HepG2 (cell line): ENCODE data around the gene GZF1. TPM values are rescaled to one million over a fixed set of nuclear protein-coding genes. Genes with fewer than 3 reads are reported as not detected.

ENCODE experiments used
- ARNT2 ChIP-seq: sonication (generic); formaldehyde crosslinking; IDR thresholded peaks from 2 replicates; pipeline ENCODE4 v1.8.0; 2022; ENCODE audit warnings: mild to moderate bottlenecking, low read depth, missing genetic modification reagents, moderate library complexity
- CHD2 ChIP-seq: IDR thresholded peaks from 2 replicates; pipeline ENCODE4 v1.6.1; 2011; ENCODE audit warnings: low read depth, low read length, improper control_type of control experiment
- GMEB1 ChIP-seq: sonication (generic); formaldehyde crosslinking; IDR thresholded peaks from 2 replicates; pipeline ENCODE4 v1.5.1; 2020; ENCODE audit warnings: missing genetic modification reagents, mild to moderate bottlenecking, borderline replicate concordance
- GTF2F1 ChIP-seq: fragments of 150-350 bp; IDR thresholded peaks from 2 replicates; pipeline ENCODE4 v1.6.1; 2014; ENCODE audit warnings: low read length
- HOMEZ ChIP-seq: IDR thresholded peaks from 2 replicates; pipeline ENCODE4 v1.6.1; 2016; ENCODE audit warnings: low read depth
- MTA1 ChIP-seq: sonication (generic); formaldehyde crosslinking; IDR thresholded peaks from 2 replicates; pipeline ENCODE4 v1.4.0; 2020; ENCODE audit warnings: missing genetic modification reagents, mild to moderate bottlenecking, borderline replicate concordance
- MTF1 ChIP-seq: sonication (generic); formaldehyde crosslinking; IDR thresholded peaks from 2 replicates; pipeline ENCODE4 v1.5.0; 2020; ENCODE audit warnings: missing genetic modification reagents
- MZF1 ChIP-seq: sonication (generic); formaldehyde crosslinking; IDR thresholded peaks from 2 replicates; pipeline ENCODE4 v1.8.1; 2023; ENCODE audit warnings: mild to moderate bottlenecking, missing genetic modification reagents, borderline replicate concordance
- POLR2AphosphoS5 ChIP-seq: IDR thresholded peaks from 2 replicates; pipeline ENCODE4 v1.6.1; 2012; ENCODE audit warnings: low read depth, low read length
- THRA ChIP-seq: sonication (generic); formaldehyde crosslinking; IDR thresholded peaks from 2 replicates; pipeline ENCODE4 v1.4.0; 2020; ENCODE audit warnings: missing genetic modification reagents, borderline replicate concordance
- ZBTB37 ChIP-seq: sonication (generic); formaldehyde crosslinking; IDR thresholded peaks from 2 replicates; pipeline ENCODE4 v1.4.0; 2020; ENCODE audit warnings: mild to moderate bottlenecking, missing genetic modification reagents
- ZNF136 ChIP-seq: sonication (generic); formaldehyde crosslinking; IDR thresholded peaks from 2 replicates; pipeline ENCODE4 v1.8.1; 2022; ENCODE audit warnings: low read depth, mild to moderate bottlenecking, moderate library complexity, missing genetic modification reagents
- ZNF207 ChIP-seq: fragments of 450-650 bp; IDR thresholded peaks from 2 replicates; pipeline ENCODE4 v1.6.1; 2016; ENCODE audit warnings: antibody characterized with exemption, borderline replicate concordance
- ZNF235 ChIP-seq: sonication (generic); formaldehyde crosslinking; IDR thresholded peaks from 2 replicates; pipeline ENCODE4 v1.8.1; 2023; ENCODE audit warnings: mild to moderate bottlenecking, missing genetic modification reagents, borderline replicate concordance
- ZNF503 ChIP-seq: sonication (generic); formaldehyde crosslinking; IDR thresholded peaks from 2 replicates; pipeline ENCODE4 v1.4.0; 2020; ENCODE audit warnings: missing genetic modification reagents
- ZNF572 ChIP-seq: sonication (generic); formaldehyde crosslinking; IDR thresholded peaks from 2 replicates; pipeline ENCODE4 v1.5.1; 2020; ENCODE audit warnings: mild to moderate bottlenecking, missing genetic modification reagents
- ZNF580 ChIP-seq: IDR thresholded peaks from 2 replicates; pipeline ENCODE4 v1.6.1; 2016; ENCODE audit warnings: low read depth, borderline replicate concordance
- ZNF792 ChIP-seq: IDR thresholded peaks from 2 replicates; pipeline ENCODE4 v1.6.1; 2016
- ZSCAN5A ChIP-seq: sonication (generic); formaldehyde crosslinking; IDR thresholded peaks from 2 replicates; pipeline ENCODE4 v1.8.0; 2022; ENCODE audit warnings: mild to moderate bottlenecking, missing genetic modification reagents, borderline replicate concordance
- polyA plus RNA-seq, 8 experiments: library from polyadenylated mRNA; depleted of rRNA in 3 of 8; stranded (reverse) in 7 of 8; unstranded in 1 of 8; fragments of >200 nt; fragmentation: Illumina TruSeq in 4 of 8; extraction: Trizol in 4 of 8; gene quantifications; 2 replicates each; pipeline versions ENCODE4 v1.2.1 to v1.2.3, GENCODE V29; 2011 to 2016; ENCODE audit warnings: low read depth in 4 of 8, missing spikeins in 1 of 8, mixed read lengths in 1 of 8; ENCODE audit not compliant: insufficient read depth in 1 of 8
- total RNA-seq, 5 experiments: library from RNA; depleted of rRNA; stranded (reverse); fragments of >200 nt; fragmentation: Illumina TruSeq; extraction: Trizol; gene quantifications; 2 replicates each; pipeline ENCODE4 v1.2.3, GENCODE V29; 2016; ENCODE audit warnings: low read depth in 1 of 5

GZF1 gene
- total and polyA plus RNA-seq, 2 of the 13 experiments (the other 11 are each of a cell fraction or from before 2014, with no cell fraction given) = 16.9 to 26.0 TPM

- TF ChIP-seq ZNF580 = no peak
- peak; percentile 61; the same call in 1 of the 2 replicates for TF ChIP-seq ZNF136 (CRISPR knock-in tag)
- no peak for TF ChIP-seq ZSCAN5A (CRISPR knock-in tag)
- no peak for TF ChIP-seq CHD2
- TF ChIP-seq MTA1 (CRISPR knock-in tag) = no peak
- TF ChIP-seq HOMEZ = peak; percentile 64; the same call in 1 of the 2 replicates
- TF ChIP-seq ZNF792 (CRISPR knock-in tag) = peak; percentile 63; the same call in 1 of the 2 replicates
- no peak for TF ChIP-seq ZNF572 (CRISPR knock-in tag)
- TF ChIP-seq MTF1 = no peak
- TF ChIP-seq ZNF503 (CRISPR knock-in tag) = peak; percentile 82; the same call in 1 of the 2 replicates
- TF ChIP-seq GMEB1 (CRISPR knock-in tag) = 0 out of 2 replicates have a peak, but pooled peaks have one; percentile 19
- no peak for TF ChIP-seq ARNT2 (CRISPR knock-in tag)
- no peak for TF ChIP-seq ZNF207
- no peak for TF ChIP-seq ZBTB37 (CRISPR knock-in tag)
- peak; percentile 35; the same call in 1 of the 2 replicates for TF ChIP-seq THRA (CRISPR knock-in tag)
- no peak for TF ChIP-seq GTF2F1
- TF ChIP-seq POLR2AphosphoS5 = no peak
- TF ChIP-seq MZF1 = no peak
- no peak for TF ChIP-seq ZNF235 (CRISPR knock-in tag)
Measured at GRCh38 chr20:23386304-23387117, 24.5 kb downstream of the GZF1 start (continued).
